IPS-11a (cell line): ENCODE results near the gene HIVEP3.
A peak's percentile ranks its signal among the peaks of the same experiment; 100 is the strongest.
"Not testable (repeated sequence)": the region's sequence is repeated elsewhere in the genome, so short reads cannot be mapped to it uniquely, and the experiment has no call there.

Source experiments
- H3K4me3 ChIP-seq: one replicate; pipeline ENCODE4 v1.5.1; 2013; ENCODE audit warnings: low read depth, low read length, control low read depth

Gene HIVEP3

GRCh38 chr1:41918450-41919043 is at the start of gene HIVEP3:
TSS of gene HIVEP3 (minus strand) at chr1:41918922.
- H3K4me3 ChIP-seq, result peak within 1 kb of the TSS; percentile 47

GRCh38 chr1:41964400-41964799 is 45.7 kb upstream of the HIVEP3 start:
- H3K4me3 ChIP-seq, result no peak overlapping the region

DNA sequence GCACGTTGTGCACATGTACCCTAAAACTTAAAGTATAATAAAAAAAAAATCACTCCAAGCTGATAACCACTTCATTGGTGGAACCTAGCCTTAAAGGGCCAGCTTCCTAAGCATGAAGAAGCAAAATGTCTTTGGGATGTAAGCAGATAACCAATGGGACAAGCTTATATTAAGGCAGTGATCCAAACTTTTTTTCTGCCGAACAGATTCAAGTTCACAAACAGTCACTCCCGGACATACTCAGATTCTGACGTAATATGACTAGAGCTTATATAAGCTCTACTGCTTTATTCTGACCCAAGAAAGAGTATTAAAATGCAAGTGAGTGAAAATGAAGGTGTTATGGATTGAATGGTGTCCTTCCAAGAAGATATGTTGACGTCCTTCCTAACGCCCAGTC is 44.9 kb upstream of the HIVEP3 start:
- H3K4me3 ChIP-seq, result no peak overlapping the region

DNA sequence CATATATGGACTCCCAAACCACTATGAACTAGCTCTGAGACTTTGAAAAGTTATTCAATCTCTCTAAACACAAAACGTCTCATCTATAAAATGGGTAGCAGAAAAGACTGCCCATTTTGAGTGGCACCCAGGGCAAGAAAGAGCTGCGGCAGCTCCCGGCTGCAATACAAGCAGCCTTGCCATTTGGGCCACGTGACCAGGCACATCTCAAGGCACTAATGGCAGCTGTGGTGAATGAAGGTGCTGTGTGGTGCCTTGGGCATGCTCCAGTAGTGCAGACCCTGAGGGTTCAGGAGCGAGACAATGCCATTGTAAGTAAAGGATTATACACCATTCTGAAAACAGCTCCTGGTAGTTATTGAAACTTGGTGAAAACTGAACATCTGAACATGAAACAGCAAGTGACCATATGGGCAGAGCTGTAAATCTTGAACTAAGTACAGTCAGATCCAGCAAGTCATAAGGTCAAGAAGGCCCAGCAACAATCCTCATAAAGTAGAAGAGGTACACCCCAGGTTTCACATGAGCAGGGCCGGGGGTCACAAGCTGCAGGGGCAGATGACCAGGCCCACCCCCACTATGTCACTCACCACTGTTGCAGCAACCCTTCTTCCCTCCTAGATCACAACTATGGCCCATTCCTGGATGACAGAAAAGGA is 39.4 kb upstream of the HIVEP3 start:
- no peak overlapping the region for H3K4me3 ChIP-seq

DNA sequence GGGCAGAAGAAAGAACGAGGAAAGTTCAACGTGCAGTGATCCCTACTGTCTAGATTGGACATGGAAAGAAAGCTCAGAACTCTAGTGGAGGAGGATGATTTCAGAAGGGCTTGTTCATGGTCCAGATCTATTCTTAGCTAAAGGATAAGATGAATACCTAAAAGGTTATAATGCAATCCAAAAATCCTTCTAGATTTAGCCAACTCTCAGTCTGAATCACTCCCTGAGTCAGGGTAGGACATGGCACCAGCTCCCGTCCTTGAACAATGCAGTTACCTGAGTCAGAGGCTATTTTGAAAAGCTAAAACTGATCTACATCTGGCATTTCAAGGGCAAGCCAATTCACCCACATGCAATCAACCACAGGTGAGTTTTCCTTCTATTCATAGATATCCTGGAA is 38.8 kb upstream of the HIVEP3 start:
- no peak overlapping the region for H3K4me3 ChIP-seq

- no peak overlapping the region for H3K4me3 ChIP-seq
These were observed 36.9 kb upstream of the HIVEP3 start for GRCh38 chr1:41955461-41956159.

DNA sequence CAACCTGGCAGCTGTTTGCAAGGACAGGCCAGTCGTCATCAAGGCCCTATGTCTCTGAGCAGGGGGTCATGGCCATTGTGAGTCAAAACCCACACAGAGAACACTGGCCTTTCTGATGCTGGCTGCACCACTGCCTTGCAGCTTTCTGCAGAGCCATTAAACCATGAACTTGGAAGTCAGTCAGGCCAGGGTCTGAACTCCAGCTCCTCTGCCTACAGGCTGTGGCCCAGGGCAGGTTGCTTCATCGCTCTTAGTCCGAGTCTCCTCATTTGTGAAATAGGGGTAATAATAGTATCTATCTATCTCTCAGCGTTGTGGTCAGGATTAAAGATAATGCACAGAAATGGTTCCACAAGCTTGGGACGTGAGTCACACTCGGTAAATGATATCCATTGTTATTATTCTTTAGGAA is 35.8 kb upstream of the HIVEP3 start:
- no peak overlapping the region for H3K4me3 ChIP-seq

- no peak overlapping the region for H3K4me3 ChIP-seq
These were observed 34.6 kb upstream of the HIVEP3 start for GRCh38 chr1:41953291-41953690.

GRCh38 chr1:41952208-41952607 is 33.5 kb upstream of the HIVEP3 start:
- no peak overlapping the region for H3K4me3 ChIP-seq

- not testable (repeated sequence) for H3K4me3 ChIP-seq
These were observed 32.8 kb upstream of the HIVEP3 start for GRCh38 chr1:41951492-41951891.

DNA sequence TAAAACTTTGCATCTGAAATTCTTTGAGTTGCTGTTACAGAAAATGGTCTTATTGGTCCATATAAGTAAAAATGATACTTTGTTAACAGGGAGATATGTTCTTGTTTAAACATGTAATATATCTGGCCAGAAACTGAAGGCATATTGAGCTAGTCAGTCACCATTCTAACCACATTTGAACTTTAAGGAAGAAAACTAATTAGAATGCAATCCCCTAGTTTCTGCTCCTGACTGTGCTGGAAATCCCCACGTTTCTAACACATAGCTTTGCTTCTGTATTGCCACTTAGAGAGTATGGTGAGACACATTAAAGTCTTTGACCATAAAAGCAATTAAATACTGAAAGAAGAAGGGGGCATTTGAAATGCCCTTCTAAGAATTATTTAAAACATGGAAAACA is 32.1 kb upstream of the HIVEP3 start:
- H3K4me3 ChIP-seq, result no peak overlapping the region

DNA sequence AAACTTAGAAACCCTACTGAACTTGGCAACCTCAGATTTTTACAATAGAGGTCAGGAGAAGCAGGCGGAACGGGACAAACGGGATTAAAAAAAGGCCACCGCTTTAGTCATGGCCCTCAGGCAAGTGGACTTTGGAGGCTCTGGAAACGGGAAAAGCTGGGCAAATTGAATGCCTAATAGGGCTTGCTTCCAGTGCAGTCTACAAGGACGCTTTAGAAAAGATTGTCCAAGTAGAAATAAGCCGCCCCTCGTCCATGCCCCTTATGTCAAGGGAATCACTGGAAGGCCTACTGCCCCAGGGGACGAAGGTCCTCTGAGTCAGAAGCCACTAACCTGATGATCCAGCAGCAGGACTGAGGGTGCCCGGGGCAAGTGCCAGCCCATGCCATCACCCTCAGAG is 27.2 kb upstream of the HIVEP3 start:
- not testable (repeated sequence) for H3K4me3 ChIP-seq

- H3K4me3 ChIP-seq, result no peak overlapping the region
These were observed 25.0 kb upstream of the HIVEP3 start for GRCh38 chr1:41943717-41944116.

GRCh38 chr1:41942278-41942677 is 23.6 kb upstream of the HIVEP3 start:
- no peak overlapping the region for H3K4me3 ChIP-seq

- H3K4me3 ChIP-seq, result no peak overlapping the region
These were observed 22.7 kb upstream of the HIVEP3 start for GRCh38 chr1:41941381-41941780.

DNA sequence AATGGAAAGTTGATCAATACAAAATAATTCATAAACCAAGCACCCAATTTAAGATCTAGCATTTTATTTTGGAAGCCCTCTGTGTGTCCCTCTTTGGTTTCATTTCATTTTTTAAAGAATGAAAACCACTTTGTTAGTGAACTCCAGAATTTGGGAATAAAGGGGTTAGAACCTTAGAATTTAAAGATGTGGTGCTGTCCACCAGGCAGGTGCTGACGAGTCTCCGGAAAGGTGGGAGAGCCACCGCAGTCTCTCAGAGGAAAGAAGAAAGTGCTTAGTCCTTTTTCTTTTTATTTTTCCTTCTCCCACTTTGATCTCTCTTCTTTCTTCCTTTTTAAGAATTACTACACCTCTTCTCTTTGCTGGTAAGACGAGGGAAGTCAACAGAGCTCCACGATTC is 20.5 kb upstream of the HIVEP3 start:
- no peak overlapping the region for H3K4me3 ChIP-seq

DNA sequence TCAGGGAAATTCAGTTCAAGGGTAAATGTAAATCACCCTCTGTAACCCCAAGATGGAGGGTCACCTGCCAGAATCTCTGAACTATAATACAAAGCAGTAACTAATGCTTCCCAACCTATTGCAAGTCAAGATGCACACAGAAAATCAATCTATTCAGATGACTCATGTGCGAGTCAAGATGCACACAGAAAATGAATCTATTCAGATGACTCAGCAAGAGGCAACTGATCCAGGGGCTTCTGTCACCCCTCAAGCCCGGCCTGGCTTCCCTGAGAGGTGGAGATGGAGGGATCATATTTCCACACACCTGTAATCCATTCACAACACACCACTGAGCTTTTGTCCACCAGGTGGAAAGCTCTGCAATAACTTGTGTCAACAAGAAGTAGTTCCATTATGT is 17.4 kb upstream of the HIVEP3 start:
- no peak overlapping the region for H3K4me3 ChIP-seq

GRCh38 chr1:41935226-41935625 is 16.5 kb upstream of the HIVEP3 start:
- H3K4me3 ChIP-seq, result no peak overlapping the region

- H3K4me3 ChIP-seq, result no peak overlapping the region
These were observed 14.4 kb upstream of the HIVEP3 start for GRCh38 chr1:41933106-41933505.

- H3K4me3 ChIP-seq, result no peak overlapping the region
These were observed 12.9 kb upstream of the HIVEP3 start for GRCh38 chr1:41931578-41931977.

GRCh38 chr1:41927118-41927517 is 8.4 kb upstream of the HIVEP3 start:
- H3K4me3 ChIP-seq, result no peak overlapping the region

- H3K4me3 ChIP-seq, result no peak overlapping the region
These were observed 7.0 kb upstream of the HIVEP3 start for GRCh38 chr1:41925712-41926111.
